ENCODE measurements around the gene SLC9A7.
"Not testable (repeated sequence)": the region's sequence is repeated elsewhere in the genome, so short reads cannot be mapped to it uniquely, and the experiment has no call there.

Gene SLC9A7

GRCh38 chrX:46791927-46792809 is 33.2 kb upstream of the SLC9A7 start:
- DNase-seq (ENCODE audit: low read depth), result peak; percentile 87
- no peak for TF ChIP-seq CTCF (conservative IDR thresholded peaks at IDR 0.05; ENCODE audit: low read depth, low read length)
- H3K4me3 ChIP-seq (ENCODE audit: low read depth, low read length), result no peak overlapping the region

- DNase-seq (ENCODE audit: low read depth), result peak; percentile 46
- no peak overlapping the region for H3K4me3 ChIP-seq (ENCODE audit: low read depth, low read length)
- TF ChIP-seq CTCF (conservative IDR thresholded peaks at IDR 0.05; ENCODE audit: low read depth, low read length), result no peak
These were observed 30.0 kb upstream of the SLC9A7 start for GRCh38 chrX:46788902-46789301.

- DNase-seq (ENCODE audit: low read depth); H3K4me3 ChIP-seq (ENCODE audit: low read depth, low read length): not testable (repeated sequence)
These were observed 25.5 kb upstream of the SLC9A7 start for GRCh38 chrX:46784437-46784836.

GRCh38 chrX:46782034-46782433 is 23.1 kb upstream of the SLC9A7 start:
- DNase-seq (ENCODE audit: low read depth), result no peak
- no peak overlapping the region for H3K4me3 ChIP-seq (ENCODE audit: low read depth, low read length)
- no peak for TF ChIP-seq CTCF (conservative IDR thresholded peaks at IDR 0.05; ENCODE audit: low read depth, low read length)

GRCh38 chrX:46777971-46778810 is 19.3 kb upstream of the SLC9A7 start:
- no peak overlapping the region for H3K4me3 ChIP-seq (ENCODE audit: low read depth, low read length)
- TF ChIP-seq CTCF (conservative IDR thresholded peaks at IDR 0.05; ENCODE audit: low read depth, low read length), result no peak
- peak; percentile 64 for DNase-seq (ENCODE audit: low read depth)

GRCh38 chrX:46770817-46771163 is 11.9 kb upstream of the SLC9A7 start:
- no peak overlapping the region for H3K4me3 ChIP-seq (ENCODE audit: low read depth, low read length)
- no peak for TF ChIP-seq CTCF (conservative IDR thresholded peaks at IDR 0.05; ENCODE audit: low read depth, low read length)
- peak; percentile 88 for DNase-seq (ENCODE audit: low read depth)

GRCh38 chrX:46770000-46770816 is 11.3 kb upstream of the SLC9A7 start:
- no peak overlapping the region for H3K4me3 ChIP-seq (ENCODE audit: low read depth, low read length)
- peak; percentile 75 for DNase-seq (ENCODE audit: low read depth)
- TF ChIP-seq CTCF (conservative IDR thresholded peaks at IDR 0.05; ENCODE audit: low read depth, low read length), result no peak

Measured in choroid plexus epithelial cell (primary cell).